Right atrium auricular region (tissue), 2 donors: ENCODE results near the gene WNT9B. TPM values are rescaled to one million over a fixed set of nuclear protein-coding genes. Genes with fewer than 3 reads are reported as not detected.

Source experiments
- DNase-seq: peaks from one replicate; pipeline ENCODE4 v3.0.0-alpha.2; 2019; ENCODE audit warnings: low spot score
- H3K27ac ChIP-seq, 2 donors: fragments of 200-600 bp; sonication (generic); 1 replicate in 1 of 2; 2 replicates in 1 of 2; pipeline ENCODE4 v1.5.1; 2016 to 2019
- H3K27me3 ChIP-seq, 2 donors: fragments of 200-600 bp; sonication (generic); one replicate each; pipeline versions ENCODE4 v1.5.1 to v1.6.0; 2017 to 2019
- H3K36me3 ChIP-seq: fragments of 200-600 bp; sonication (generic); one replicate; pipeline ENCODE4 v1.5.1; 2016
- H3K4me1 ChIP-seq, 2 donors: fragments of 200-600 bp; sonication (generic); one replicate each; pipeline versions ENCODE4 v1.5.1 to v1.6.0; 2017 to 2019
- H3K4me3 ChIP-seq, 2 donors: fragments of 200-600 bp; sonication (generic); 1 replicate in 1 of 2; 2 replicates in 1 of 2; pipeline ENCODE4 v1.5.1; 2017 to 2019; ENCODE audit warnings: mild to moderate bottlenecking in 1 of 2, moderate library complexity in 1 of 2
- H3K9me3 ChIP-seq, 2 donors: fragments of 200-600 bp; sonication (generic); one replicate each; pipeline ENCODE4 v1.5.1; 2019
- CTCF ChIP-seq, 2 donors: fragments of 200-600 bp; sonication (generic); IDR thresholded peaks; one replicate each; pipeline ENCODE4 v1.5.1; 2019; ENCODE audit warnings: antibody characterized with exemption in 2 of 2
- total RNA-seq, 2 donors: library from RNA; depleted of rRNA; stranded (reverse); fragments of >200 nt; gene quantifications; one replicate each; pipeline ENCODE4 v1.1.0, GENCODE V29; 2016

The WNT9B gene
- total RNA-seq, 2 donors from 2014 or later = 2.4 to 22.1 TPM

- H3K27me3 ChIP-seq = no peaks in the 10 kb centered on the region
- DNase-seq = no peak
- H3K36me3 ChIP-seq = no peaks in the 10 kb centered on the region
- H3K27ac ChIP-seq = no peak overlapping the region
- no peaks in the 10 kb centered on the region for H3K9me3 ChIP-seq
- no peak overlapping the region for H3K4me3 ChIP-seq
- no peak for TF ChIP-seq CTCF (IDR thresholded peaks at IDR 0.05)
- peaks cover 0 to 5% of the 10 kb centered on the region in 2 donors for H3K4me1 ChIP-seq
Measured at GRCh38 chr17:46876353-46876887, 25.0 kb downstream of the WNT9B start.

- no peaks in the 10 kb centered on the region for H3K36me3 ChIP-seq
- DNase-seq = no peak
- H3K9me3 ChIP-seq = no peaks in the 10 kb centered on the region
- peaks cover 0 to 5% of the 10 kb centered on the region in 2 donors for H3K4me1 ChIP-seq
- no peak overlapping the region for H3K4me3 ChIP-seq
- H3K27me3 ChIP-seq = no peaks in the 10 kb centered on the region
- H3K27ac ChIP-seq = no peak overlapping the region
- no peak for TF ChIP-seq CTCF (IDR thresholded peaks at IDR 0.05)
Measured at GRCh38 chr17:46876926-46877325, 25.5 kb downstream of the WNT9B start.

- DNase-seq = no peak
- H3K4me3 ChIP-seq = no peak overlapping the region
- no peaks in the 10 kb centered on the region for H3K9me3 ChIP-seq
- H3K36me3 ChIP-seq = no peaks in the 10 kb centered on the region
- no peaks in the 10 kb centered on the region for H3K27me3 ChIP-seq
- H3K4me1 ChIP-seq = peaks cover 0 to 5% of the 10 kb centered on the region in 2 donors
- TF ChIP-seq CTCF (IDR thresholded peaks at IDR 0.05) = no peak
- H3K27ac ChIP-seq = peak overlapping the region in 1 of 2 donors; percentile 9
Measured at GRCh38 chr17:46877466-46877865, 26.1 kb downstream of the WNT9B start.

GRCh38 chr17:46878055-46878454 is 26.7 kb downstream of the WNT9B start:
- H3K4me1 ChIP-seq = peaks cover 0 to 5% of the 10 kb centered on the region in 2 donors
- TF ChIP-seq CTCF (IDR thresholded peaks at IDR 0.05) = no peak
- H3K36me3 ChIP-seq = no peaks in the 10 kb centered on the region
- H3K27ac ChIP-seq = peak overlapping the region in 1 of 2 donors; percentile 29
- no peaks in the 10 kb centered on the region for H3K27me3 ChIP-seq
- no peaks in the 10 kb centered on the region for H3K9me3 ChIP-seq
- DNase-seq = peak; percentile 64
- H3K4me3 ChIP-seq = no peak overlapping the region

- Histone ChIP-seq H3K36me3 (no peaks in the 10 kb centered on the region), H3K4me3 (no peak overlapping the region), H3K9me3 (no peaks in the 10 kb centered on the region), H3K27ac (no peak overlapping the region), H3K4me1 (peaks cover 0 to 5% of the 10 kb centered on the region in 2 donors), H3K27me3 (no peaks in the 10 kb centered on the region)
- no peak for DNase-seq
- no peak for TF ChIP-seq CTCF (IDR thresholded peaks at IDR 0.05)
Measured at GRCh38 chr17:46879101-46879500, 27.7 kb downstream of the WNT9B start.

GRCh38 chr17:46881015-46881414 is 29.6 kb downstream of the WNT9B start:
- H3K9me3 ChIP-seq = no peaks in the 10 kb centered on the region
- H3K4me3 ChIP-seq = no peak overlapping the region
- no peak overlapping the region for H3K27ac ChIP-seq
- H3K4me1 ChIP-seq = peaks cover 0 to 5% of the 10 kb centered on the region in 2 donors
- no peak for DNase-seq
- no peak for TF ChIP-seq CTCF (IDR thresholded peaks at IDR 0.05)
- H3K36me3 ChIP-seq = no peaks in the 10 kb centered on the region
- no peaks in the 10 kb centered on the region for H3K27me3 ChIP-seq
